Neural cell (in vitro differentiated cells): ENCODE results near the gene CCNG2. TPM values are rescaled to one million over a fixed set of nuclear protein-coding genes. Genes with fewer than 3 reads are reported as not detected.

ENCODE experiments used
- H2AFZ ChIP-seq: fragments of 200-600, 300-800 bp; sonication (generic), shearing (Covaris generic); 2 replicates; pipeline ENCODE4 v1.6.0; 2014; ENCODE audit warnings: low read depth, mild to moderate bottlenecking, antibody characterized with exemption, low read length, moderate library complexity
- H3F3A ChIP-seq: fragments of 200-600 bp; shearing (Covaris generic); 2 replicates; pipeline ENCODE4 v1.6.1; 2016; ENCODE audit warnings: mild to moderate bottlenecking, moderate library complexity, mixed read lengths, antibody characterized with exemption, low read length; ENCODE audit not compliant: insufficient read depth, poor library complexity, severe bottlenecking
- H3K27ac ChIP-seq: fragments of 200-600, 300-800 bp; sonication (generic), shearing (Covaris generic); 2 replicates; pipeline ENCODE4 v1.5.1; 2014; ENCODE audit warnings: mild to moderate bottlenecking, low read length, moderate library complexity
- H3K27me3 ChIP-seq: fragments of 300-800, 200-600 bp; sonication (generic), shearing (Covaris generic); 2 replicates; pipeline ENCODE4 v1.6.0; 2014; ENCODE audit warnings: mild to moderate bottlenecking, low read depth, low read length, moderate library complexity; ENCODE audit not compliant: insufficient read depth
- H3K36me3 ChIP-seq: fragments of 300-800, 200-600 bp; sonication (generic), shearing (Covaris generic); 2 replicates; pipeline ENCODE4 v1.5.1; 2014; ENCODE audit warnings: mild to moderate bottlenecking, antibody characterized with exemption, low read length, moderate library complexity; ENCODE audit not compliant: insufficient read depth
- H3K4me2 ChIP-seq: fragments of 300-800, 200-600 bp; sonication (generic), shearing (Covaris generic); 2 replicates; pipeline ENCODE4 v1.6.0; 2014; ENCODE audit warnings: mild to moderate bottlenecking, low read length
- H3K4me3 ChIP-seq: fragments of 300-800, 200-600 bp; sonication (generic), shearing (Covaris generic); 2 replicates; pipeline ENCODE4 v1.5.1; 2014; ENCODE audit warnings: mild to moderate bottlenecking, low read length, moderate library complexity
- H3K79me2 ChIP-seq: fragments of 200-600 bp; shearing (Covaris generic); replicated peaks from 2 replicates; pipeline ENCODE4 v1.6.0; 2014; ENCODE audit warnings: mild to moderate bottlenecking, low read length, moderate library complexity; ENCODE audit not compliant: insufficient read depth
- H3K9ac ChIP-seq: fragments of 300-800, 200-600 bp; sonication (generic), shearing (Covaris generic); 2 replicates; pipeline ENCODE4 v1.6.1; 2016; ENCODE audit warnings: mild to moderate bottlenecking, low read length, mixed read lengths
- H3K9me2 ChIP-seq: fragments of 200-600 bp; shearing (Covaris generic); 2 replicates; pipeline ENCODE4 v1.6.1; 2016; ENCODE audit warnings: mild to moderate bottlenecking, low read length, mixed read lengths; ENCODE audit not compliant: insufficient read depth
- H3K9me3 ChIP-seq: fragments of 200-600, 300-800 bp; sonication (generic), shearing (Covaris generic); 2 replicates; pipeline ENCODE4 v1.6.1; 2016; ENCODE audit warnings: mild to moderate bottlenecking, mixed run types, low read length, moderate library complexity, mixed read lengths
- H4K20me1 ChIP-seq: fragments of 200-600 bp; shearing (Covaris generic); 2 replicates; pipeline ENCODE4 v1.6.1; 2016; ENCODE audit warnings: mild to moderate bottlenecking, mixed run types; ENCODE audit not compliant: insufficient read depth
- CTCF ChIP-seq: fragments of 450-650 bp; IDR thresholded peaks from 2 replicates; pipeline ENCODE4 v1.5.1; 2014; ENCODE audit warnings: antibody characterized with exemption, mild to moderate bottlenecking, moderate library complexity; ENCODE audit not compliant: poor library complexity, severe bottlenecking
- EP300 ChIP-seq: fragments of 450-650 bp; conservative IDR thresholded peaks from 2 replicates; pipeline ENCODE4 v1.6.1; 2014; ENCODE audit warnings: antibody characterized with exemption, mild to moderate bottlenecking, moderate library complexity; ENCODE audit not compliant: poor library complexity, severe bottlenecking
- EZH2 ChIP-seq: fragments of 200-600, 300-800 bp; shearing (Covaris generic), sonication (generic); IDR thresholded peaks from 2 replicates; pipeline ENCODE4 v1.6.1; 2014; ENCODE audit warnings: antibody characterized with exemption, low read length, borderline replicate concordance, mild to moderate bottlenecking; ENCODE audit not compliant: insufficient read depth, poor library complexity, severe bottlenecking
- MXI1 ChIP-seq: fragments of 450-650 bp; conservative IDR thresholded peaks from 2 replicates; pipeline ENCODE4 v1.6.1; 2014; ENCODE audit warnings: antibody characterized with exemption, mild to moderate bottlenecking; ENCODE audit not compliant: poor library complexity, severe bottlenecking
- POLR2AphosphoS5 ChIP-seq: IDR thresholded peaks from 2 replicates; pipeline ENCODE4 v1.6.1; 2012
- RAD21 ChIP-seq: fragments of 450-650 bp; conservative IDR thresholded peaks from 2 replicates; pipeline ENCODE4 v1.6.1; 2014; ENCODE audit warnings: antibody characterized with exemption, mild to moderate bottlenecking, moderate library complexity
- REST ChIP-seq: IDR thresholded peaks from 2 replicates; pipeline ENCODE4 v1.6.1; 2012; ENCODE audit warnings: borderline replicate concordance
- SMC3 ChIP-seq: fragments of 450-650 bp; conservative IDR thresholded peaks from 2 replicates; pipeline ENCODE4 v1.6.1; 2014; ENCODE audit warnings: antibody characterized with exemption, mild to moderate bottlenecking, moderate library complexity; ENCODE audit not compliant: poor library complexity
- TAF1 ChIP-seq: IDR thresholded peaks from 2 replicates; pipeline ENCODE4 v1.6.1; 2012; ENCODE audit warnings: low read depth
- polyA plus RNA-seq: library from polyadenylated mRNA; depleted of rRNA; stranded (reverse); fragments of >200 nt; gene quantifications from 2 replicates; pipeline ENCODE4 v1.2.3, GENCODE V29; 2014

Gene CCNG2
- polyA plus RNA-seq, 1 donor from 2014 or later, result 132 TPM

- H2AFZ ChIP-seq, result no peak overlapping the region
- TF ChIP-seq POLR2AphosphoS5, result no peak
- TF ChIP-seq CTCF, result no peak
- no peak for TF ChIP-seq MXI1
- no peak for TF ChIP-seq REST
- TF ChIP-seq SMC3, result no peak
- TF ChIP-seq TAF1, result no peak
- no peak for TF ChIP-seq RAD21
- no peak for TF ChIP-seq EP300
- no peak for TF ChIP-seq EZH2
- no peaks in the 10 kb centered on the region for H4K20me1 ChIP-seq
- H3K4me2 ChIP-seq, result no peak overlapping the region
- H3F3A ChIP-seq, result no peaks in the 10 kb centered on the region
- H3K36me3 ChIP-seq, result no peaks in the 10 kb centered on the region
- H3K27ac ChIP-seq, result no peak overlapping the region
- no peaks in the 10 kb centered on the region for H3K27me3 ChIP-seq
- no peaks in the 10 kb centered on the region for H3K9me2 ChIP-seq
- H3K9me3 ChIP-seq, result no peaks in the 10 kb centered on the region
- H3K9ac ChIP-seq, result no peak overlapping the region
- no peaks in the 10 kb centered on the region for H3K79me2 ChIP-seq
- no peak overlapping the region for H3K4me3 ChIP-seq
These were observed 32.4 kb upstream of the CCNG2 start for GRCh38 chr4:77124576-77124975.

- H4K20me1 ChIP-seq, result no peaks in the 10 kb centered on the region
- H3K9me2 ChIP-seq, result no peaks in the 10 kb centered on the region
- no peak overlapping the region for H3K4me3 ChIP-seq
- H3K27ac ChIP-seq, result no peak overlapping the region
- no peak overlapping the region for H3K9ac ChIP-seq
- H3K4me2 ChIP-seq, result no peak overlapping the region
- H3K36me3 ChIP-seq, result no peaks in the 10 kb centered on the region
- no peak overlapping the region for H2AFZ ChIP-seq
- no peak for TF ChIP-seq MXI1
- TF ChIP-seq POLR2AphosphoS5, result no peak
- TF ChIP-seq REST, result no peak
- TF ChIP-seq TAF1, result no peak
- no peak for TF ChIP-seq EP300
- no peak for TF ChIP-seq EZH2
- no peak for TF ChIP-seq SMC3
- no peak for TF ChIP-seq RAD21
- TF ChIP-seq CTCF, result no peak
- H3K79me2 ChIP-seq, result no peaks in the 10 kb centered on the region
- no peaks in the 10 kb centered on the region for H3K9me3 ChIP-seq
- no peaks in the 10 kb centered on the region for H3K27me3 ChIP-seq
- no peaks in the 10 kb centered on the region for H3F3A ChIP-seq
These were observed 31.0 kb upstream of the CCNG2 start for GRCh38 chr4:77125961-77126360.
